ENCODE measurements around the gene NOM1. TPM values are rescaled to one million over a fixed set of nuclear protein-coding genes. Genes with fewer than 3 reads are reported as not detected.

Gene NOM1
- total RNA-seq, 4 donors from 2014 or later, result 18.8 to 51.5 (median 31.8) TPM

GRCh38 chr7:156966387-156966786, 16.9 kb downstream of the NOM1 start:
- peaks cover 71% of the 10 kb centered on the region for H3K36me3 ChIP-seq
- no peak for DNase-seq (ENCODE audit: low spot score in 2 of 2)
- H3K27ac ChIP-seq, result no peak overlapping the region
- WGBS, result 85% methylated on average over 7 of the region's 8 CpGs
- no peak for TF ChIP-seq POLR2AphosphoS5 (IDR thresholded peaks at IDR 0.05)
- no peak for TF ChIP-seq CTCF (IDR thresholded peaks at IDR 0.05)
- TF ChIP-seq EP300 (IDR thresholded peaks at IDR 0.05), result no peak
- no peak for TF ChIP-seq POLR2A (IDR thresholded peaks at IDR 0.05)
- H3K27me3 ChIP-seq, result no peaks in the 10 kb centered on the region
- H3K4me3 ChIP-seq, result no peak overlapping the region
- H3K4me1 ChIP-seq, result peaks cover 3% of the 10 kb centered on the region
- no peaks in the 10 kb centered on the region for H3K9me3 ChIP-seq

GRCh38 chr7:156968183-156968582, 18.7 kb downstream of the NOM1 start:
- WGBS, result 94% methylated on average over 27 of the region's 27 CpGs
- H3K36me3 ChIP-seq, result peaks cover 55% of the 10 kb centered on the region
- DNase-seq (ENCODE audit: low spot score in 2 of 2), result no peak

GRCh38 chr7:156969972-156970420, 20.5 kb downstream of the NOM1 start:
- Histone ChIP-seq H3K4me1 (peaks cover 3% of the 10 kb centered on the region), H3K9me3 (no peaks in the 10 kb centered on the region), H3K36me3 (peaks cover 44% of the 10 kb centered on the region), H3K4me3 (no peak overlapping the region), H3K27me3 (no peaks in the 10 kb centered on the region), H3K27ac (no peak overlapping the region)
- 38% methylated on average over 3 of the region's 3 CpGs for WGBS
- DNase-seq (ENCODE audit: low spot score in 2 of 2), result no peak
- no peak for TF ChIP-seq POLR2A (IDR thresholded peaks at IDR 0.05)
- TF ChIP-seq CTCF (IDR thresholded peaks at IDR 0.05), result peak in 1 of 2 donors; percentile 13

More at GRCh38 chr7:156968183-156968582, 18.7 kb downstream of the NOM1 start:
- Histone ChIP-seq H3K27ac (no peak overlapping the region), H3K4me1 (peaks cover 3% of the 10 kb centered on the region), H3K9me3 (no peaks in the 10 kb centered on the region), H3K27me3 (no peaks in the 10 kb centered on the region), H3K4me3 (no peak overlapping the region)
- TF ChIP-seq POLR2AphosphoS5 (IDR thresholded peaks at IDR 0.05), result no peak
- no peak for TF ChIP-seq POLR2A (IDR thresholded peaks at IDR 0.05)
- TF ChIP-seq EP300 (IDR thresholded peaks at IDR 0.05), result no peak
- TF ChIP-seq CTCF (IDR thresholded peaks at IDR 0.05), result no peak

GRCh38 chr7:156975620-156976019, 26.1 kb downstream of the NOM1 start:
- Histone ChIP-seq H3K4me3 (no peak overlapping the region), H3K36me3 (peaks cover 10% of the 10 kb centered on the region)

More at GRCh38 chr7:156975620-156976019, 26.1 kb downstream of the NOM1 start:
- no peak for DNase-seq (ENCODE audit: low spot score in 2 of 2)
- 97% methylated on average over 5 of the region's 5 CpGs for WGBS
- peaks cover 6% of the 10 kb centered on the region for H3K9me3 ChIP-seq
- H3K27me3 ChIP-seq, result no peaks in the 10 kb centered on the region
- no peak overlapping the region for H3K27ac ChIP-seq
- no peak for TF ChIP-seq POLR2A (IDR thresholded peaks at IDR 0.05)
- TF ChIP-seq CTCF (IDR thresholded peaks at IDR 0.05), result no peak
- TF ChIP-seq POLR2AphosphoS5 (IDR thresholded peaks at IDR 0.05), result no peak
- TF ChIP-seq EP300 (IDR thresholded peaks at IDR 0.05), result no peak
- no peaks in the 10 kb centered on the region for H3K4me1 ChIP-seq

Data from suprapubic skin (tissue), 4 donors.